Natural killer cell (primary cell): ENCODE measurements around the gene FAM53B. TPM values are rescaled to one million over a fixed set of nuclear protein-coding genes. Genes with fewer than 3 reads are reported as not detected.

Source experiments
- ATAC-seq, 3 donors: fragments of 150-1000 bp in 2 of 3; fragments of 200-7000 bp in 1 of 3; cut with Tn5 transposase; 1 replicate in 1 of 3; 2 replicates in 2 of 3; pipeline ENCODE4 v1.10.0; 2021; ENCODE audit warnings: mild to moderate bottlenecking in 2 of 3, moderate library complexity in 2 of 3
- DNase-seq, 2 donors: peaks; one replicate each; pipeline versions ENCODE4 v3.0.0 to v3.0.0-alpha.2; 2013 to 2021; ENCODE audit warnings: mixed read lengths in 1 of 2
- H3K27ac ChIP-seq: one replicate; pipeline ENCODE4 v1.5.1; 2013; ENCODE audit warnings: mild to moderate bottlenecking, low read length
- H3K27me3 ChIP-seq: one replicate; pipeline ENCODE4 v1.6.1; 2013; ENCODE audit warnings: low read length; ENCODE audit not compliant: control insufficient read depth, insufficient read depth
- H3K36me3 ChIP-seq: one replicate; pipeline ENCODE4 v1.6.1; 2013; ENCODE audit warnings: low read length; ENCODE audit not compliant: control insufficient read depth, insufficient read depth
- H3K4me1 ChIP-seq: one replicate; pipeline ENCODE4 v1.6.1; 2013; ENCODE audit warnings: low read length; ENCODE audit not compliant: control insufficient read depth, insufficient read depth
- H3K4me3 ChIP-seq: one replicate; pipeline ENCODE4 v1.5.1; 2013; ENCODE audit warnings: low read length
- H3K9me3 ChIP-seq: one replicate; pipeline ENCODE4 v1.6.1; 2013; ENCODE audit warnings: low read length; ENCODE audit not compliant: control insufficient read depth, insufficient read depth
- H3K27ac Mint-ChIP-seq, 2 donors: one replicate each; pipeline ENCODE4 v1.8.0; 2022; ENCODE audit warnings: mild to moderate bottlenecking in 2 of 2, mixed read lengths in 2 of 2, moderate library complexity in 1 of 2
- H3K27me3 Mint-ChIP-seq, 2 donors: one replicate each; pipeline ENCODE4 v1.8.0; 2022; ENCODE audit warnings: low read depth in 2 of 2, mixed read lengths in 2 of 2
- H3K36me3 Mint-ChIP-seq: one replicate; pipeline ENCODE4 v1.8.0; 2022; ENCODE audit warnings: mixed read lengths
- H3K4me1 Mint-ChIP-seq, 2 donors: one replicate each; pipeline ENCODE4 v1.8.0; 2022; ENCODE audit warnings: mixed read lengths in 2 of 2
- H3K4me3 Mint-ChIP-seq: one replicate; pipeline ENCODE4 v1.8.0; 2022; ENCODE audit warnings: mild to moderate bottlenecking, moderate library complexity, mixed read lengths
- H3K9me3 Mint-ChIP-seq, 2 donors: one replicate each; pipeline ENCODE4 v1.8.0; 2022; ENCODE audit warnings: mixed read lengths in 2 of 2
- CTCF ChIP-seq: fragments of 200-600 bp; IDR thresholded peaks from one replicate; pipeline ENCODE4 v1.8.0; 2022; ENCODE audit warnings: antibody characterized with exemption
- WGBS: methylation state at CpG from one replicate; pipeline ENCODE4 v1.1.7; 2013; ENCODE audit warnings: missing lambda C conversion rate; ENCODE audit not compliant: insufficient coverage; 5-methylcytosine and 5-hydroxymethylcytosine counted together
- intact Hi-C: fragments of 100-400 bp; cut with micrococcal nuclease; formaldehyde crosslinking; loops from one replicate; pipeline ENCODE4 v1.14.2; 2022
- total RNA-seq, 4 donors: library from RNA; stranded (reverse); fragments of 120-200 nt in 1 of 4; gene quantifications; one replicate each; pipeline versions ENCODE4 v1.2.3 to v1.2.4, GENCODE V29; 2013 to 2022

FAM53B gene
- total RNA-seq, 3 donors from 2014 or later (not counting 1 experiment from before 2014, with no cell fraction given), result 77.4 to 172 (median 121) TPM

DNA sequence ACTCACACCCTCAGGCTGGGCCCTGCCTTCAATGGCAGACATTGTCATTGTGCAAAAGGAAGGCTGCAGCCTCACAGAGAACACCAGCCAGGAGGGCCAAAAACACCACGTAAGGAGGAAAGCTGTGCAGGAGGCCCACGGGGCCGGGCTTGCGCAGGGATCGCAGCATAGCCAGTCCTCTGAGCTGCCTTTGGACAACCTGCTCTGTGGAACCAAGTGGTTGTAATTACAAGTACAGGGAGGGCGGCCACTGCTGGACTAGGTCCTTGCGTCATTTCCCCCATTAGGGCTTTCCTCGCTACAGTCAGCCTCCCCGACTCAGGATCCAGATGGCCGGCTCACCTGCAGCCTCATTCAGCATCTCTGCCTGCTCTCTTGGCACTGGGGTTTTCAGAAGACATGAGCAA lies 66.9 kb downstream of the FAM53B start:
- H3K27ac ChIP-seq, result peak overlapping the region; percentile 63
- peaks cover 41% of the 10 kb centered on the region for H3K36me3 ChIP-seq
- no peaks in the 10 kb centered on the region for H3K9me3 ChIP-seq
- 95% methylated on average over 10 of the region's 10 CpGs for WGBS
- H3K36me3 Mint-ChIP-seq, result peaks cover 7% of the 10 kb centered on the region
- H3K27me3 ChIP-seq, result no peaks in the 10 kb centered on the region
- no peaks in the 10 kb centered on the region for H3K9me3 Mint-ChIP-seq
- intact Hi-C loops, result no loop called here
- H3K4me1 ChIP-seq, result peaks cover 97% of the 10 kb centered on the region
- ATAC-seq, result no peak
- peak overlapping the region; percentile 68 for H3K4me3 Mint-ChIP-seq
- TF ChIP-seq CTCF, result no peak
- peaks cover 76 to 90% of the 10 kb centered on the region in 2 donors for H3K4me1 Mint-ChIP-seq
- H3K4me3 ChIP-seq, result no peak overlapping the region
- H3K27me3 Mint-ChIP-seq, result no peaks in the 10 kb centered on the region
- H3K27ac Mint-ChIP-seq, result peak overlapping the region; percentile 93 to 96
- no peak for DNase-seq

DNA sequence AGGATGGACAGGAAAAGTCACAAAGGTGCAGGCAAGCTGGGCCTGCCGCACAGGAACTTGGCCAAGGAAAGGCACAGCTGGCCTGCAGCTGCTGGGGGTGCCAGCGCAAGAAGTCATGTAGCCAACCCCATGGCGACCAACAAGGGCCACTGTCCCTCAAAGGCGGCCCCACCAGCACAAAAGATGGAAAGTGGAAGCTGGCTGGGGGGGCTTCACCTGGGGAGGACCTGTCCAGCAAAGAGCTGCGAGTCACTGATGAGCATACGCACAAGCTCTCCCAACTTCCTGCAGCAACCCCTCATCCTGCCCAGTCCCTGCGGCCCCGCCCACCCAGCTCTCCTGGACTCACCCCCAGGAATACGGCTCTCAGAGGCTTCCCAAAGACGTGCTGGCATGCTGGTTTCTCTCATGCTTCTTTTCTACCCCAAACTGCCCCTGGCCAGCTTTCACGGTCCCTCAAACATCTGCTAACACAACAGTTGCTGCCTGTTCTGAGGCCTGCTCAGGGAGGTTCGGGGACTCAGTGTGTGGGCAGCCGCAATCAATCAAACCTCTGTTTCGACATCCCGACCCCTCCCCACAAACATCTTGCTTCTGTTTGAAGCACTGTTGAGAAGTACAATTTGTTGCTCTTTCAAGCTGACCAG lies 67.6 kb downstream of the FAM53B start:
- Mint-ChIP-seq H3K9me3 (no peaks in the 10 kb centered on the region), H3K27me3 (no peaks in the 10 kb centered on the region), H3K4me1 (peaks cover 84 to 94% of the 10 kb centered on the region in 2 donors), H3K27ac (peak overlapping the region; percentile 43 to 96), H3K36me3 (peaks cover 7% of the 10 kb centered on the region), H3K4me3 (peak overlapping the region; percentile 9)
- Histone ChIP-seq H3K4me3 (no peak overlapping the region), H3K27ac (no peak overlapping the region), H3K27me3 (no peaks in the 10 kb centered on the region), H3K36me3 (peaks cover 33% of the 10 kb centered on the region), H3K4me1 (peaks cover 99% of the 10 kb centered on the region), H3K9me3 (no peaks in the 10 kb centered on the region)
- no peak for TF ChIP-seq CTCF
- intact Hi-C loops, result no loop called here
- no peak for DNase-seq
- 81% methylated on average over 15 of the region's 15 CpGs for WGBS
- ATAC-seq, result no peak

DNA sequence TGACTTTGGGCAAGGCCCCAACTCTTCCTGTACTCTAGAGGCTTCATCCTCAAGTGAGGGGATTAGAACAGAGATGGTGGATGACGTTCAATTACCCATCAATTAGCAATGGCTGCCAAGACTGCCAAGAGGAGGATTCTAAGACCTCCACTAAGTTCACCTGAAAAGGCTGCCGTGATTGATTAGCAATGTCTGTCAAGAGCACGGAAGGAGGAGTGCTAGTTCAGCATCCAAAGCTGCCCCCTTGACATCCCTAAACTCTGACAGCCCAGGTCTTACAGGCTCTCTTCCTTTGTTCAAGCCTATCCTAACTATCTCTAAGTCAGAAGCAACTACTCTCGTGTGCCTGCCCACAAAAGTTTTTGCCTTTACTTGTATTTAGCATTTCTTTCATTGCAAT lies 68.4 kb downstream of the FAM53B start:
- ATAC-seq (no peak), DNase-seq (no peak)
- Mint-ChIP-seq H3K27me3 (no peaks in the 10 kb centered on the region), H3K4me3 (peak overlapping the region; percentile 9), H3K36me3 (peaks cover 7% of the 10 kb centered on the region), H3K9me3 (no peaks in the 10 kb centered on the region), H3K4me1 (peaks cover 89 to 98% of the 10 kb centered on the region in 2 donors), H3K27ac (peak overlapping the region; percentile 43 to 96)
- no peaks in the 10 kb centered on the region for H3K27me3 ChIP-seq
- H3K9me3 ChIP-seq, result no peaks in the 10 kb centered on the region
- H3K4me1 ChIP-seq, result peaks cover 100% of the 10 kb centered on the region
- WGBS, result 90% methylated on average over 4 of the region's 4 CpGs
- no peak for TF ChIP-seq CTCF
- H3K36me3 ChIP-seq, result peaks cover 26% of the 10 kb centered on the region
- intact Hi-C loops, result no loop called here
- H3K27ac ChIP-seq, result peak overlapping the region; percentile 3
- H3K4me3 ChIP-seq, result no peak overlapping the region

- Histone ChIP-seq H3K36me3 (peaks cover 20% of the 10 kb centered on the region), H3K9me3 (no peaks in the 10 kb centered on the region), H3K27ac (no peak overlapping the region), H3K4me3 (no peak overlapping the region), H3K27me3 (no peaks in the 10 kb centered on the region), H3K4me1 (peaks cover 100% of the 10 kb centered on the region)
- no peak for TF ChIP-seq CTCF
- no peak overlapping the region for H3K4me3 Mint-ChIP-seq
- peak overlapping the region; percentile 45 to 96 for H3K27ac Mint-ChIP-seq
- H3K27me3 Mint-ChIP-seq, result no peaks in the 10 kb centered on the region
- 93% methylated on average over 6 of the region's 6 CpGs for WGBS
- no peak for ATAC-seq
- peaks cover 89 to 98% of the 10 kb centered on the region in 2 donors for H3K4me1 Mint-ChIP-seq
- DNase-seq, result no peak
- H3K36me3 Mint-ChIP-seq, result peaks cover 2% of the 10 kb centered on the region
- no peaks in the 10 kb centered on the region for H3K9me3 Mint-ChIP-seq
- intact Hi-C loops, result no loop called here
Observed at GRCh38 chr10:124675261-124675660, 68.9 kb downstream of the FAM53B start.
